Tibial artery (tissue), 4 donors: ENCODE measurements around the gene PDCD7.
"Not testable (repeated sequence)": the region's sequence is repeated elsewhere in the genome, so short reads cannot be mapped to it uniquely, and the experiment has no call there.

ENCODE experiments used
- DNase-seq, 2 donors: peaks; one replicate each; pipeline ENCODE4 v3.0.0-alpha.2; 2019
- H3K27ac ChIP-seq, 2 donors: fragments of 200-600 bp; sonication (generic) in 1 of 2; 1 replicate in 1 of 2; 2 replicates in 1 of 2; pipeline ENCODE4 v1.5.1; 2018 to 2019; ENCODE audit warnings: mild to moderate bottlenecking in 1 of 2
- H3K27me3 ChIP-seq, 2 donors: fragments of 200-600 bp; sonication (generic) in 1 of 2; one replicate each; pipeline versions ENCODE4 v1.5.1 to v1.6.0; 2016 to 2019
- H3K36me3 ChIP-seq, 3 donors: fragments of 200-600 bp; sonication (generic) in 2 of 3; one replicate each; pipeline ENCODE4 v1.5.1; 2016 to 2019; ENCODE audit warnings: mild to moderate bottlenecking in 2 of 3
- H3K4me1 ChIP-seq, 4 donors: fragments of 200-600 bp; sonication (generic) in 2 of 4; 1 replicate in 3 of 4; 2 replicates in 1 of 4; pipeline ENCODE4 v1.5.1; 2016 to 2019
- H3K4me3 ChIP-seq, 2 donors: fragments of 200-600 bp; sonication (generic) in 1 of 2; 1 replicate in 1 of 2; 2 replicates in 1 of 2; pipeline ENCODE4 v1.5.1; 2018 to 2019; ENCODE audit warnings: mild to moderate bottlenecking in 2 of 2
- H3K9me3 ChIP-seq, 3 donors: fragments of 200-600 bp; sonication (generic) in 1 of 3; one replicate each; pipeline ENCODE4 v1.5.1; 2016 to 2019
- CTCF ChIP-seq, 2 experiments: fragments of 200-600 bp in 1 of 2; fragments of 450-650 bp in 1 of 2; IDR thresholded peaks; one replicate each; pipeline ENCODE4 v1.5.1; 2017 to 2019; ENCODE audit warnings: antibody characterized with exemption in 2 of 2, mild to moderate bottlenecking in 1 of 2, moderate library complexity in 1 of 2
- intact Hi-C: fragments of 100-400 bp; cut with DNase I; formaldehyde crosslinking; loops from one replicate; pipeline ENCODE4 v1.15.0; 2023; ENCODE audit warnings: low total_unique reads

The PDCD7 gene

DNA sequence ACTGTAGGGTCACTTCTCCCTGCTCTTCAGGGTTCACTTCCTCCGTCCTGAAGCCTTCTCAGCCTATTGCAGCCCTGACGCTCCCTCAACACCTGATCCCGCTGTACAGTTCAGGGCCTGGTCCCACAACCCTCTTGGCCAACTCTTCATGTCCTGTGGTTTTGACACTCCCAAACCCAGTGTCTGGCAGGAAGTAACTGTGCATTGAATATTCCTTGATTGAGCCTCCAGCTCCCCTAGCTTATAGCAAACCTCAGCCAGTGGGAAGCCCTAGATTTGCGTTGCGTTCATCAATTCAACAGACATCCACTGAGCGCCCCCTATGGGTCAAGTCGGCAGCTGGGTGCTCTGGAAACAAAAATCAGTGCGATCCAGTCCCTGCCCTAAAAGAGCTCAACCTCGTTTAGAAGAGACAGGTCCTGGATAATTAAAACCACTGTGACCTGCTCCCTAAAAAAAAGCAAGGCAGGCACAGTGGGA is 32.2 kb downstream of the PDCD7 start:
- Histone ChIP-seq H3K27ac (peak overlapping the region; percentile 29 to 53), H3K4me1 (peaks cover 0 to 23% (median 9%) of the 10 kb centered on the region in 4 donors), H3K9me3 (no peaks in the 10 kb centered on the region), H3K36me3 (peaks cover 33 to 75% (median 60%) of the 10 kb centered on the region in 3 donors), H3K4me3 (no peak overlapping the region), H3K27me3 (no peaks in the 10 kb centered on the region)
- DNase-seq = peak; percentile 76 to 81
- intact Hi-C loops = no loop called here
- peak; percentile 78 to 87 for TF ChIP-seq CTCF (IDR thresholded peaks at IDR 0.05)

- intact Hi-C loops = no loop called here
- peak in 1 of 2 donors; percentile 65 for DNase-seq
- no peak for TF ChIP-seq CTCF (IDR thresholded peaks at IDR 0.05)
These were observed 33.2 kb downstream of the PDCD7 start for GRCh38 chr15:65100442-65100841.

DNA sequence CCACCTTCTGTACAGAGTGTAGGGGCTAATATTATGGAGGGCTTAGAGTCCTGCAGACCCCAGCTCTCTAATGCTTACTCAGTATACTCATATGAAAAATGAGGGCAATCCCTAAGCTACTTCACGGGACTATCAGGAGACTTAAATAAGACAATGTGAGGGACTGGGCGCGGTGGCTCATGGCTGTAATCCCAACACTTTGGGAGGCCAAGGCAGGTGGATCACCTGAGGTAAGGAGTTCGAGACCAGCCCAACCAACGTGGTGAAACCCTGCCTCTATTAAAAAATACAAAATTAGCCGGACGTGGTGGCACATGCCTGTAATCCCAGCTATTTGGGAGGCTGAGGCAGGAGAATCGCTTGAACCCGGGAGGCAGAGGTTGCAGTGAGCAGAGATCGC is 33.8 kb downstream of the PDCD7 start:
- Histone ChIP-seq H3K36me3 (peaks cover 18 to 59% (median 48%) of the 10 kb centered on the region in 3 donors), H3K4me1 (peaks cover 2 to 39% (median 24%) of the 10 kb centered on the region in 4 donors), H3K27ac (peak overlapping the region in 1 of 2 donors; percentile 53)
- H3K27me3 ChIP-seq, H3K4me3 ChIP-seq, intact Hi-C loops, H3K9me3 ChIP-seq: not testable (repeated sequence)
- peak in 1 of 2 donors; percentile 19 for DNase-seq

More at GRCh38 chr15:65100442-65100841, 33.2 kb downstream of the PDCD7 start:
- Histone ChIP-seq H3K4me3 (no peak overlapping the region), H3K9me3 (no peaks in the 10 kb centered on the region), H3K27ac (peak overlapping the region in 1 of 2 donors; percentile 53), H3K4me1 (peaks cover 0 to 32% (median 17%) of the 10 kb centered on the region in 4 donors), H3K27me3 (no peaks in the 10 kb centered on the region), H3K36me3 (peaks cover 25 to 66% (median 55%) of the 10 kb centered on the region in 3 donors)

DNA sequence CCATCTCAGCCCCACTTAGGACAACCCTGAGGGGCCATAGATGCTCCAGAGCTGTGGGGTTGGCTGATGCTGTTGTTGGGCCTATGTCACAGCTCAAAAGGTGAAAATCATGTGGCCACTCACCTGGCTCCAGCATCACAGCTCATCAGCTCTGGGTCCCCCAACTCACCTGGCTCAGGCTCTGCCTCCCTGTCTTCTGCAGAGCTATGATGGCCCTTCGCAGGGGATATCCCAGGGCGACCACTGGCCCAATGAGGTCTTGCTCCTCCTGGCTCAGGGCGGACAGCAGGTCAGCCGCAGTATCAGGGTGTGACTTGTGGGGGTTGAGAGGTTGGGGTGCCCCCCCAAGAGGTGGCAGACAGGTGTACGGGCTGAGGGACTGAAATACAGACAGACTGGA is 34.3 kb downstream of the PDCD7 start:
- Histone ChIP-seq H3K4me3 (no peak overlapping the region), H3K36me3 (peaks cover 18 to 55% (median 44%) of the 10 kb centered on the region in 3 donors), H3K27me3 (no peaks in the 10 kb centered on the region), H3K9me3 (no peaks in the 10 kb centered on the region), H3K27ac (peak overlapping the region in 1 of 2 donors; percentile 19), H3K4me1 (peaks cover 7 to 43% (median 28%) of the 10 kb centered on the region in 4 donors)
- no peak for TF ChIP-seq CTCF (IDR thresholded peaks at IDR 0.05)
- peak in 1 of 2 donors; percentile 39 for DNase-seq
- intact Hi-C loops = no loop called here

DNA sequence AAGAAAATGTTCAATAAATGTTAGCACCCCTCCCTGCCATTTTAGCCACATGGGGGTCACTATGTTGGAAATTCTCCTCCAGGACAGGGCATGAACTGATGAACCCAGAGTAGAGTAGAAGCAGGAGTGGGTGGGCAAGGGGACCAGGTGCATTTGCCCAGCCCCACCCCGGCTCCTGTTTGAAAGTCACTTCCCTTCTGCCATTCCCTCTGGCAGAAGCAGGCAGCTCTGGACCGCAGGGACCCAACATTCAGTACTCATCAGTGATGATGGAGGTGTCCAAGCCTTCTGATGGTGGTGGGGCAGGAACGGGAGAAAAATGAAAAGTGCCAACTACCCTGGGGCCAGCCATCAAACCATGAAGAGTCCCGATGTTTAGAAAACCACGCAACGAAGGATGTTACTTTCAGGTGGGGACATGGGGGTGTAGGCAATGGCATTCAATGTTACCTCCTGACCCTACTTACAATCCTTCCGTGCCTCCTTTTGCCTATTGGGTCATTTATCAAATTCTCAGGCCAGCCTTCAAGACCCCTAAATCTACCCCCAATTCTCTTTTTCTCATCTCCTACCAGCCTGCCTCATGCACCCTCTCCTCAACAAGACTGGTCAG is 35.9 kb downstream of the PDCD7 start:
- Histone ChIP-seq H3K4me1 (peaks cover 7 to 59% (median 41%) of the 10 kb centered on the region in 4 donors), H3K36me3 (peaks cover 18 to 53% (median 44%) of the 10 kb centered on the region in 3 donors)

More for the DNA sequence above, 35.9 kb downstream of the PDCD7 start:
- H3K9me3 ChIP-seq = no peaks in the 10 kb centered on the region
- DNase-seq = peak in 1 of 2 donors; percentile 45
- H3K27ac ChIP-seq = peak overlapping the region; percentile 95 to 96
- H3K4me3 ChIP-seq = no peak overlapping the region
- intact Hi-C loops = no loop called here
- no peak for TF ChIP-seq CTCF (IDR thresholded peaks at IDR 0.05)
- H3K27me3 ChIP-seq = no peaks in the 10 kb centered on the region
